ENCODE data around the gene RHEX.

RHEX gene

DNA sequence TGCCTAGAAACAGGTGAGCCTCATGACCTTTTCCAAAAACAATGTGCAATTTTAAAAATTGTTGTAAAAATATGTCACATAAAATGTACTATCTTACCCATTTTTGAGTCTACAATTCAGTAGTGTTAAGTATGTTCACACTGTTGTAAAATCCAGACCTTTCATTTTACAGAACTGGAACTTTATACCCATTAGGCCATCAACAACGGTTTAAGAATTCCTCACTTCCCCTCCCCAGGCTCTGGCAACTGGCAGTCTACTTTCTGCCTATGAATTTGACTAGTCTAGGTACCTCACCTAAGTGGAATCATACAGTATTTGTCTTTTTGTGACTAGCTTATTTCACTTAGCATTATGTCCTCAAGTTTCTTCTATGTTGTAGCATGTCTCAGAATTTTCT is 37.9 kb upstream of the RHEX start:
- Histone ChIP-seq H3K36me3 (no peaks in the 10 kb centered on the region), H3K27ac (no peak overlapping the region), H3K9me3 (no peaks in the 10 kb centered on the region), H3K4me3 (no peak overlapping the region), H3K27me3 (peaks cover 0 to 2% of the 10 kb centered on the region in 2 donors), H3K4me1 (no peaks in the 10 kb centered on the region)
- DNase-seq, result no peak
- no peak for TF ChIP-seq CTCF (IDR thresholded peaks at IDR 0.05)
- intact Hi-C loops (cut with DNase I; ENCODE audit: low total_unique reads), result no loop called here

- no peak for DNase-seq
- no peak for TF ChIP-seq CTCF (IDR thresholded peaks at IDR 0.05)
- Histone ChIP-seq H3K4me1 (no peaks in the 10 kb centered on the region), H3K27me3 (peaks cover 0 to 4% of the 10 kb centered on the region in 2 donors), H3K27ac (no peak overlapping the region), H3K9me3 (no peaks in the 10 kb centered on the region), H3K36me3 (no peaks in the 10 kb centered on the region), H3K4me3 (no peak overlapping the region)
- intact Hi-C loops (cut with DNase I; ENCODE audit: low total_unique reads), result no loop called here
Observed at GRCh38 chr1:206020393-206021007, 32.5 kb upstream of the RHEX start.

DNA sequence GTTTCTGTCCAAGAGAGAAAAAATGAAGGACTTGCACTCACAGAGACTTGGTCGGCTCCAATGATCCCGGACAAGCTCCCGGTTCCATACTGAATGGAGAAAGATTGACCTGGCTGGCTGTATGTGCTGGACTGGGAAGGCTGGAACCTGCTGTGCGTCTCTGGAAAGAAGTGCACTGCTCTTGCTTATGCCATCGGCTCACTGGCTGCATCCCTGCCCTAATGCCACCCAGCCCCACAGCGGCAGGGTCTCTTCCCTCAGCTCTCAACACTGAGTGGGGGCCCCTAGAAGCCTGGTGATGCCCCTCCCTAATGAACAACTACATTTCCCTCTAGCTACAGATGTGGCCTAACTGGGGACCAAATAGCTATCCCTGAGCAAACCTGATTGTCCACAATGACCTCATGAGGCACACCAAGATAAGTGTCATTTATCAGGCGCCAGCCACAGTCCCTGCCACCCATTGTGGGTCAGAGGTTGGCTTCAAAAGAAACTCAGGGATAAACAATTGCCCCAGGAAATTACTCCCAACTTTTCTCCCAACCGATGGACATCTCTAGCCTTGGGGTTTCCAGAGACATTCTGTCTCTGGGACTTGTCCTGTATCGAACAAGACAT is 31.9 kb upstream of the RHEX start:
- Histone ChIP-seq H3K4me1 (no peaks in the 10 kb centered on the region), H3K4me3 (no peak overlapping the region), H3K9me3 (no peaks in the 10 kb centered on the region), H3K27ac (no peak overlapping the region), H3K27me3 (peaks cover 0 to 4% of the 10 kb centered on the region in 2 donors), H3K36me3 (no peaks in the 10 kb centered on the region)
- no peak for TF ChIP-seq CTCF (IDR thresholded peaks at IDR 0.05)
- DNase-seq, result no peak
- intact Hi-C loops (cut with DNase I; ENCODE audit: low total_unique reads), result no loop called here

DNA sequence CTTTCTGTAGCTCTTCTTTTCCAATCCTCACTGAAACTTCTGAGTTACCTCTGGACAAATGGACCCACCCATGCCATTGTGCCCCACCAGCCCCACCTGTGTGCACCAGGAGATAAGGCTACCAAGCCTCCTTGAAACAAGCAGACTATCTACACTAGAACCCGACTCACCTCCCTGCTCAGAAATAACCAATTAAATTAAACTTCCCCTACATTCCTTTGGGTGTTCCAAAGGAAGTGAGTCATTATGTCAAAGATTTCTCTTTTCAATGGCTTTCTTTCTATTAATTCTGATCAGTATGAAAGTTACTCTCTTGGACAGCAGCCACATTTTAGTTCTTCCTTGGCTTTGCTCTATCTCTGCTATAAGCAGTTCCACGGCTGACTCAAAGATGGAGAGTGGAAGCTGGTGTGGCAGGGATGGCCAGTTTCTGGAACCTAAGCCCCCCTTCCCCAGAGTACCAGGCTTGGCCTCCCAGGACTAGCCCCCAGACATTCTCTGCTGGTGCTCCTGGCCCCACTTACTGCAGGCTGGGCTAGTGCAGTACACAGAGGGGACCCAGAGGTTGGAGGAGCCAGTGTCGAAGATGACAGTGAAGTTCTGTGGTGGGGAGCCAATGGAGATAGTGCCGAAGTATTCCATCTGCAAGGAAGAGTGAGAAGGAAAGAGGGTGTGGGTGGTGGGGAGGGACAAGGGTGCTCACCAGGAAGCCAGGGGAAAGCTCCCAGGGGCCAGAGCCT is 31.2 kb upstream of the RHEX start:
- intact Hi-C loops (cut with DNase I; ENCODE audit: low total_unique reads), result no loop called here
- Histone ChIP-seq H3K4me1 (no peaks in the 10 kb centered on the region), H3K27ac (no peak overlapping the region), H3K36me3 (no peaks in the 10 kb centered on the region), H3K4me3 (no peak overlapping the region), H3K9me3 (no peaks in the 10 kb centered on the region), H3K27me3 (peaks cover 0 to 4% of the 10 kb centered on the region in 2 donors)
- no peak for TF ChIP-seq CTCF (IDR thresholded peaks at IDR 0.05)
- no peak for DNase-seq

DNA sequence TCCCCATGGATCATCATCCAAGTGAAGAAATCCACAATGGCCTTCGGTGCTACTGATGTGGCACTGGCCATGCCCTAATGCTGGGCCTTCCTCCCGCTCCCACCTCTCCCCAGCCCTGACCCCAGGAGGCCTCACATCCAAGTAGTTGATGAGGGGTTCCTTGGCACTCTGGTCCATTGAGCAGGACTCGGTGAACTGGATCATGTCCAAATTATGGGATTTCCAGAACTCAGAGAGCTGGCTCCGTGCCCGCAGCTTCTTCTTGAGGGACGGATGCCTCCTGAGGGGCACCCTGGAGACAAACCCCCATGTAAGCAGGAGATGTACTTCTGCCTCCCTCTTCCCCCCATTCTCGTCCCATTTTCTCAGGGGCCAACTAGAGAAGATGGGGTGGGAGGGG is 30.2 kb upstream of the RHEX start:
- Histone ChIP-seq H3K4me1 (no peaks in the 10 kb centered on the region), H3K36me3 (no peaks in the 10 kb centered on the region), H3K27me3 (peaks cover 0 to 4% of the 10 kb centered on the region in 2 donors), H3K4me3 (no peak overlapping the region), H3K27ac (no peak overlapping the region), H3K9me3 (no peaks in the 10 kb centered on the region)
- intact Hi-C loops (cut with DNase I; ENCODE audit: low total_unique reads), result no loop called here
- TF ChIP-seq CTCF (IDR thresholded peaks at IDR 0.05), result no peak
- no peak for DNase-seq

All from tibial artery (tissue), 4 donors.